GM08714 (cell line): ENCODE results near the gene MSANTD2.

Experiments used
- H3K4me3 ChIP-seq: fragments of 200-500 bp; sonication (Bioruptor generic); 2 replicates; pipeline ENCODE4 v1.5.1; 2014; ENCODE audit warnings: mild to moderate bottlenecking, low read length, inconsistent platforms
- ZNF274 ChIP-seq: IDR thresholded peaks from 2 replicates; pipeline ENCODE4 v1.6.1; 2012; ENCODE audit warnings: mild to moderate bottlenecking, low read depth, low read length

Gene MSANTD2

GRCh38 chr11:124831897-124832296 is 31.7 kb upstream of the MSANTD2 start:
- TF ChIP-seq ZNF274 = no peak
- H3K4me3 ChIP-seq = no peak overlapping the region

- H3K4me3 ChIP-seq = no peak overlapping the region
- no peak for TF ChIP-seq ZNF274
Measured at GRCh38 chr11:124830749-124831148, 30.5 kb upstream of the MSANTD2 start.

GRCh38 chr11:124829986-124830385 is 29.8 kb upstream of the MSANTD2 start:
- no peak for TF ChIP-seq ZNF274

GRCh38 chr11:124825876-124826275 is 25.7 kb upstream of the MSANTD2 start:
- TF ChIP-seq ZNF274 = no peak
- H3K4me3 ChIP-seq = no peak overlapping the region

More at GRCh38 chr11:124829986-124830385, 29.8 kb upstream of the MSANTD2 start:
- H3K4me3 ChIP-seq = no peak overlapping the region

GRCh38 chr11:124823512-124824376 is 23.5 kb upstream of the MSANTD2 start:
- TF ChIP-seq ZNF274 = no peak
- H3K4me3 ChIP-seq = no peak overlapping the region

- no peak overlapping the region for H3K4me3 ChIP-seq
- TF ChIP-seq ZNF274 = no peak
Measured at GRCh38 chr11:124821995-124822730, 22.0 kb upstream of the MSANTD2 start.

- no peak for TF ChIP-seq ZNF274
- H3K4me3 ChIP-seq = no peak overlapping the region
Measured at GRCh38 chr11:124817036-124817435, 16.8 kb upstream of the MSANTD2 start.

- no peak for TF ChIP-seq ZNF274
- no peak overlapping the region for H3K4me3 ChIP-seq
Measured at GRCh38 chr11:124814739-124815138, 14.5 kb upstream of the MSANTD2 start.

GRCh38 chr11:124812876-124813275 is 12.7 kb upstream of the MSANTD2 start:
- TF ChIP-seq ZNF274 = no peak
- no peak overlapping the region for H3K4me3 ChIP-seq

GRCh38 chr11:124811399-124812125 is 11.4 kb upstream of the MSANTD2 start:
- no peak overlapping the region for H3K4me3 ChIP-seq
- no peak for TF ChIP-seq ZNF274

- H3K4me3 ChIP-seq = no peak overlapping the region
- no peak for TF ChIP-seq ZNF274
Measured at GRCh38 chr11:124807660-124808270, 7.6 kb upstream of the MSANTD2 start.

GRCh38 chr11:124807201-124807600 is 7.0 kb upstream of the MSANTD2 start:
- TF ChIP-seq ZNF274 = no peak

GRCh38 chr11:124804884-124805283 is 4.7 kb upstream of the MSANTD2 start:
- no peak overlapping the region for H3K4me3 ChIP-seq
- no peak for TF ChIP-seq ZNF274

More at GRCh38 chr11:124807201-124807600, 7.0 kb upstream of the MSANTD2 start:
- H3K4me3 ChIP-seq = no peak overlapping the region
